Stimulated activated CD8-positive, alpha-beta memory T cell treated with anti-CD3 and anti-CD28 coated beads, Interleukin-15, amount 100 ng/mL, for 1 hour (primary cell): Measurements from ENCODE around the gene PRDM11.

ENCODE experiments used
- DNase-seq: peaks from one replicate; pipeline ENCODE4 v3.0.0-alpha.2; 2020; ENCODE audit warnings: low read depth

PRDM11 gene

DNA sequence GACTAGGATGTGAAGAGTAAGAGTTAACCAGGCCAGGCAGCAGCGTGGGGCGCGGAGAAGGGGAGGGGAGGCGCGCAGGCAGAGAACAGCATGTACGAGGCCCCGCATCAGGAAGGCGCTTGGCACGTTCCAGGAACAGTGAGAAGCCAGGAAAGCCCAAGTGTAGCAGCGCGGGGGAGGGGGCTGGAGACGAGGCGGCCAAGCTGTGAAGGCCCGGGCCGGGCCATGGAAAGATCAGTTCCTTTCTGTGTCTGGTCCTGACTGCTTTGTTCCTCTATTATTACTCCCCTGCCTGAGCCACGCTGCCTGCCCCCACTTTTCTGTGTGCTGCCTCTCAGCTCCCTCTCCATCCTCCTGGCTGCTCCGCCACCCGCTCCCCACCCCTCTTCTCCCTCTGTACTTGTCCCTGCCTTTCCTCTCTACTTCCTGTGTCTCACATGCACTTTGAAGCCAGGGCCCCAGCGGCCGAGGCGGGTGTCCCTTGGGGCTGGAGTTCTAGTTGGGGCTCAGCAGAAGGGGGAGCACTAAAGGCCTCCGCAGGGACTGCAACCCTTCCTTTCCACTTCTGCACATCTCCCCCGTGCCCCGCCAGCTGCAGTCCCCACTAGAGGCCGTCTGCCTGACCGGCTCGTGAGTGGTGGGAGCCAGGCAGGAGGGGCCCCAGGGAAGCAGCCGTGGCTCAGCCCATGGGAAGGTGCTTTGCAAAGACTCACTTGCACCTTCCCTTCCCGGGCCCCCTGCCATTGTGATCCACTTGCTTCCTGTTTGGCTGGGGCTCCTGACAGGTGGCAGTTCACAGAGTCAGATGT lies 63.7 kb downstream of the PRDM11 start:
- DNase-seq = no peak

DNA sequence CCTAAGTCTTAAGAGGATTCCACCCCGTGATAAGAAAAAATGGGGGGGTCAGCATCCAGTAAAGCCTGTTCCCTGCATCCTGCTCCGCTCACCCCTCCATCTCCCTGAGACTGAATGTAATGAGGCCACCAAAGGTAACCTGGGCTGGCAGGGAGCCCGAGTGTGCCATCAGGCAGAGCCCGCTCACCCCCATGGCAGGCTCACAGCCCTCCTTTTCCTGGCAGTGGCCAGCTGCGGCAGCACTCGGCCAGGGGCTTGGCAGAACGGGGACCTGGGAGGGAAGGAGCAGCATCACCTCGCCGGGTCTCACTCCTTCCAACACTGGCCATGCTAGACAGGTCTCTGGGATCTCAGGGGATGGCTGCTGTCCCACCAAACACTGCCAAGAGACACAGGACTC lies 64.4 kb downstream of the PRDM11 start:
- no peak for DNase-seq

DNA sequence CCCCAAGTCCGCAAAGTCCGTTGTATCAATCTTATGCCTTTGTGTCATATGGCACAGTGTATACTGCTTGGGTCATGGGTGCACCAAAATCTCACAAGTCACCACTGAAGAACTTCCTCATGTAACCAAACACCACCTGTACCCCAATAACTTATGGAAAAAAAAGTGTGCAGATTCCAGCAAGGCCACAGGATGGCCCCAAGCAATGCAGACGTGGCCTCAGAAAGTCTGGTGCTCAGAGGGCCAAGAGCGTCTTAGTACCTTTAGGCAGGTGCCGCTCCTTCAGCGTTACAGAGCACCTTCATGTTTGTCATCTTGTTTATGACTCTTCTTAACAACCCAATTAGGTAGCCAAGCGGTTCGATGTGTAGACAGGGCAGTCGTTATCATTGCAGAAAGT lies 65.3 kb downstream of the PRDM11 start:
- DNase-seq = no peak

DNA sequence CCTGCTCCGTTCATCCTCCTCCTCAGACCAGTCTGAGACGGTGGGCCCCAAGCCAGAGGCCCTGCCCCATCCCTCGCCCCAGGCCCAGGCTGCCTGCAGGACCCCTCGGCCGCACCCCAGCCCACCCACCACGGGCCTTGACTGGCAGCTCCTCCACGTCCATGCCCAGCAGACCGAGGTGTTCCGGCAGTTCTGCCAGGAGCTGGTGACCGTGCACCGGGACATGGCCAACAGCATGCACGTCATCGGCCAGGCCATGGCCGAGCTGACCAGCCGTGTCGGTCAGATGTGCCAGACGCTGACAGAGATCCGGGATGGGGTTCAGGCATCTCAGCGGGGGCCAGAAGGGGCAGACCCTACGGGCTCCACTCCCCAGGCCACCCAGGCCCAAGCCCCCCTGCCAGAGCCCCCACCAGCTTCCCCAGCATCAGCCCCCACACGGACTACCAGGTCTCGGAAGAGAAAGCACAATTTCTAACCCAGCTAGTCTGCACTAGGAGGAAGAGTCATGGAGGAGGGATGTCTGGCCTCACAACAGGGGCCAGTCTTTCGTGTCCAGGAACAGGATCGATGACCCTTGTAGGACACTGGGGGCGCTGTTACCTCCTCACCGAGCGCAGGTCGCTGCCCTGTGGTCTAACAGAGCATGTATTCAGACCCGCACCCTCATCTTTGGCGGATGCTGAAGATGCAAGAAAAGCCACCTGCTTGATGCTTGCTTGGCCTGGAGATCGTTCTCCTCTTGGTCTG lies 66.3 kb downstream of the PRDM11 start:
- no peak for DNase-seq

DNA sequence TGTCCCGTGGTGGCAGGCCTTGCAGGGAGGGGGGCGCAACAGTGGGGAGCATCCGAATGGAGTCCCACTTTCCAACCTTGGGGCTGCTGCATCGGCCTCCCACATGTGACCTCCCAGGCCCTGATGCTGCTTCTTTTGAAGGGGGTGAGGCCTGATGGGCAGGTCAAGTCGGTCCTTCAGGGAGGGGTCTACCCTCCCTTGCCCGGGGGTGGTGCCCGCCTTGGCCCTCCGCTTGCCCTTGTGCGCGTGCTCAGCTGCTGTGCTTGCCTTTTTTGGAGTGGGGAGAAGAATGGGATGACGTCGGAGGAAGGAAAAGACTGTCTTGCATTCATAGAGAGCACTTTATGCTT lies 66.9 kb downstream of the PRDM11 start:
- no peak for DNase-seq

DNA sequence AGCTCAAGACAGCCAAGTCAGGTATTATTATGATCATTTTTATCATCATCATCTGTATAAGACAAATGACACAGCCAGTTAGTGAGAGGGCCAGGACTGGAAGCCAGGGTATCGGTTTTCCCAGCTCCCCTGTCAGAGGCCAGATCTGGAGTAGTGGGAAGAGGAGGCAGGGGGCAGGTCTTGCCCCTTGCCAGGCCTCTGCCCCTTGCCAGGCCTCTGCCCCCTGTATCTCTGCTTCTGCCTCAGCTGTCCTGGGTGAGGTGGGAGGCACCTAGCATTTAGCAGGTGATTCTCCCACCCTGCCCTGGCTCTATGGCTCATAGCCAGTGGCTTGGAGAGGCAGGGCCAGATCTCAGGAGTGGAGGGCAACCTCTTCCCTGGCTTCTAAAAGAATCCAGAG lies 67.3 kb downstream of the PRDM11 start:
- DNase-seq = no peak

DNA sequence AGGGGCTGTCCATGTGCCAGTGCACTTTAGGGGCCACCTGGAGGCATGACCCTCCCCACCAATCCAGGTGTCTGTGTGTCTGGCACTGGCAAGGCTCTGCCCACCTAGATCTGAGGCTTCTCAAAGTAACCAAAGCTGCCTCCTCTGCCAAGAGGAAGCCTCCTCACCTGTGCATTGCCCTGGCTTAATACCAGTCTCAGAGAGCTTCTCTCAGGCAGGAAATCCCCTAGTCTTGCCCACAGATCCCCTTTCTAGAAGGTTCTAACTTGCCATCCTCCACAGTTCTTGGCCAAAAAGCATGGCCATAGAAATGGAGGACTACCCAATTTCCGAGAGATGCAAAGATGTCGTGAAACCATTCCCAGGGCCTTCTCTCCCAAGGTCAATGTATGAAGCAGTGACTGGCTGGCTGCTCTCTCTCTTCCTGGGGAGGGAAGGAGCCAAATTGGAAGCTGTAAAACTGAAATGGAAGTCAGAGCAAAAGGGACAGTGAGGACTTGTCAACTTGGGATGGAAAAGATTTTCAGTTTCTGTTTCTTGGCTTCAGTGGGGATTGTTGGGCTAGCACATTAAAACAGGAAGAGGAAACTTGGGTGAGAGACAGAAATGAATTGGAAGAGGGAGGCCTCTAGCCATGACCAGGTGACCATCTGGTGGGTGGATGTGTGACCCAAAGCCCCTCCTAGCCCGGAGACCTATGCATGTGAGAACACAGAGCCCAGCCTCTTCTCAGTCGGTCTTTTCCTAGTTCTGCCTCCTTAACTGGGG lies 68.8 kb downstream of the PRDM11 start:
- DNase-seq = no peak

DNA sequence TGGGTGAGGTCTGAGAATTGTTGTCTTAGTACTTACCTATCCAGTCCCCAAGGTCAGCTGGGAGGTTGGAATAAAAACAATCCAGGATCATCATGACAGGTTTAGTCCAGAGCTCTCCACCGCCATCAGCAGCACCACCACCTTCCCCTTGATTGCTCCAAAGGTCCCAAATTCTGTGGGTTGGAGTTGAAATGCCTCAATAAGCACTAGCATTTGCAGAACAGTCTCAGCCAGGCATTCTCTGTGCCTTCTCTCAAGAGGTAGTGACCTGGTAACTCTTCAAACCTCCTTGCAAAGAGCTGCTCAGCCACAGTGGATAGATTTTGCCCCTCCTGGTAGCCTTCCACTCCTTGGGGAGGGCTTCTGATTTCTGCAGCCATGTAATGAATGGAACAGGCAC lies 69.6 kb downstream of the PRDM11 start:
- no peak for DNase-seq

DNA sequence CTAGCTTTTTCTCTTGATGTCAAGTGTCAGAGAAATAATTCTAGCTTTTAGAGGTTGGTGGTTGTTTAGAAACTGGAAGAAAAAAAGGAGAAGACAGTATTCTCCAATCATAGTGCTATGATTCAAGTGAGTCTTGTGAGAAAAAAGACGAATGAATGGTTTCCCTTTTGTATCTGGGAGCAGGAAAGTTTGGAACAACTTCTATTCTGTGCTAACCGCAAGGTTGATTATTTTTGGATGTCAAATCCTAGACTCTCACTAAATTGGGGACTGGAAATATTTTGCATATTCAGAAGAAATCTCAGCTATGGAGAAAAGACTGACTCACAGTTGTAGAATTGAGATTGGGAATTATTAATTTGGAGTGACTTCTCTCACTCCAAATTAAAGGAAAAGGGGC lies 70.5 kb downstream of the PRDM11 start:
- no peak for DNase-seq

DNA sequence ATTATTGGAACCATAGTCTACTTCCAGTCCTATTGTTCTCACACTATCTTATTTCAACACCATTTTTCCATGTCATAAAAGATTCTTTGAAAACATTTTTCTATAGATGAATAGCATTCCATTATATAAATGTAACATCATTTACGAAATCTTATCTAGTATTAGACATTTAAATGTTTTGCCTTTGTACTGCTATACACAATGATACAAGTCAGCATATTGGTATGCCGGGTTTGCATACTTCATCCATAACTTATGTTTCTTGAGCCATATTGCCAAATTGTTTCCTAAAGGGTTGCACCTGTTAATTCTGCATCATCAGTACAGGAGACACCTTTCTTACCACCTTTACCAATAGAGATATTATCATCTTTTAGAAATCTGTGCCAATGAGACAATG lies 71.6 kb downstream of the PRDM11 start:
- no peak for DNase-seq

DNA sequence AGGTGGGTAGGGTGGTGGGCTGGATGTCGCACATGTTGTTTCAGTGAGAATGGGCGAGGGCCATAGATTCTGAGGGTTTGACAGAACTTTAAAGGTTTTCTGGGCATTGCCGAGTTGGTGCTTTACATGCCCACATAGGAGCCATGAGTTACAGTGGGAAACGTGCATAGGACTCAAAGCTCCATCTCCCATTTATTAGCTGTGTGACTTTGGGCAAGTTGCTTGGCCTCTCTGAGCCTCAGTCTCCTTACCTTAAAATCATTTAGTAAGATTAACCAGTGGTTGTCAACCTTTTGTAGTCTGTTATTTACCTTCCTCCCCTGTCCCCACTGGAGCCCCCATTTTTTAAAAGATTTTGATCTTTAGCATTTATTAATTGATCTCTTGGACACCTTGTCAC lies 72.3 kb downstream of the PRDM11 start:
- DNase-seq = no peak

DNA sequence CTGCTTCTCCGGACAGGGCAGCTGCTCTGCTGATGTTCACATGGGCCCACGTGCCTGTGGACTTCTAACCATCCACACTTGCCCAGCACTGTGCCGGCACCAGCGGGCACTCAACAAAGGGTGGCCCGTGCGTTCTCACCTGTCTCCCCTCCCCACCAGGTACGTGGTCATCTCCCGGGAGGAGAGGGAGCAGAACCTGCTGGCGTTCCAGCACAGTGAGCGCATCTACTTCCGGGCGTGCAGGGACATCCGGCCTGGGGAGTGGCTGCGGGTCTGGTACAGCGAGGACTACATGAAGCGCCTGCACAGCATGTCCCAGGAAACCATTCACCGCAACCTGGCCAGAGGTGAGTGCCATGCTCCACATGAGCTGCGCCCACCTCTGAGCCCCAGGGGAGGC lies 73.0 kb downstream of the PRDM11 start:
- DNase-seq = no peak

DNA sequence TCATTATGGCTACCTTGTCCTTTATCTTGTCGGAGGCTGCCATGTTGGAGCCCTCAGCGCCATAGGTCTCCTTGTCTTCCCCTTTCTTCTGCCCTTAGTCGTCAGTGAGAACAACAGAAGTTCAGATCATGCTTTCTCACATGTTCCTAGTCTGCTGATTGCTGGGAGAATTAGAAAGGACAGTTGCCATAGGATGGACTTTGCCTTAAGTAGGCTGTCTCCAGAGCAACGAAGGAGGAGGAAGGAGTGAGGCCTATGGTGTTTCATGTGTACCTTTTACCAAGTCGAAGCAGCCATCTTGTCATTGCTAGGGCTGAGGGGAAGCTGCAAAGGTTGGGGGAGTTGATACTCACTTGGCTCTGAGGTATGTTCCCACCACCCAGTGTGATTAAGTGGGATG lies 77.1 kb downstream of the PRDM11 start:
- no peak for DNase-seq

DNA sequence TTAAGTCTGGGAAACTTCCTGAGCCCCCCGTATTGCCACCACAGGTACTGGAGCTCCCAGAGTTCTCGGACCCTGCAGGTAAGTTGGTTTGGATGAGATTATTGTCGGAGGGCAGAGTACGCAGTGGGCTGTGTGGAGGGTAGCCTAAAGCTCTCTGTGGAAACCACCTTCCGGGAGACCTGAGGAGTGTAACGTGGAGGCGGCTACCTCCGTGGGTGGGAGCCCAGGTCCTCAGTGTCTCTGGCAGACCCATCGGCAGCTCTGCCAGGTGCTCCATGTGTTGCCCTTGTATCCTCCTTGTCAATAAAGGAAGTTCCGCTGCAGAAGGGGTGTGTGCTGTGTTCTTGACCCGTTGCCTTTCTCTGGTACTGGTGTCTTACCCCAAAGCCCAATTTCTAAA lies 78.3 kb downstream of the PRDM11 start:
- DNase-seq = no peak

DNA sequence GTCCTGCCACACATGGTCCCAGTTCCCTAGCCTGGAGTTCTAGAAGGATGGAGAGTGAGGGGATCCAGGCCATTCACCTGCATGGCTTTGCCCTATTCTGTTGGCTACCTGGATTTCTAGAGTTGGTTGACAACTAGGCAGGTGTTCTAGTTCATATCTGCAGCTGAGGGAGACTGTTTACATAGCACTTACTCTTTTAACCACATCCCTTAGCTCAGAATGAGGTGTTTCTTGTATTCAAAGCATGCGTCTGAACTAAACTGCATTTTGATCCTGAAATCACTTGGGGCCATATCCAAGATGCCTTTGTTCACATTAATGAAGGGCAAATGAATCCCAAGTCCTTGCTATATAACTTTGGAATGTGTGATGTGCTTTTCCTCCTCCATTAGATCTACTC lies 78.8 kb downstream of the PRDM11 start:
- DNase-seq = no peak

DNA sequence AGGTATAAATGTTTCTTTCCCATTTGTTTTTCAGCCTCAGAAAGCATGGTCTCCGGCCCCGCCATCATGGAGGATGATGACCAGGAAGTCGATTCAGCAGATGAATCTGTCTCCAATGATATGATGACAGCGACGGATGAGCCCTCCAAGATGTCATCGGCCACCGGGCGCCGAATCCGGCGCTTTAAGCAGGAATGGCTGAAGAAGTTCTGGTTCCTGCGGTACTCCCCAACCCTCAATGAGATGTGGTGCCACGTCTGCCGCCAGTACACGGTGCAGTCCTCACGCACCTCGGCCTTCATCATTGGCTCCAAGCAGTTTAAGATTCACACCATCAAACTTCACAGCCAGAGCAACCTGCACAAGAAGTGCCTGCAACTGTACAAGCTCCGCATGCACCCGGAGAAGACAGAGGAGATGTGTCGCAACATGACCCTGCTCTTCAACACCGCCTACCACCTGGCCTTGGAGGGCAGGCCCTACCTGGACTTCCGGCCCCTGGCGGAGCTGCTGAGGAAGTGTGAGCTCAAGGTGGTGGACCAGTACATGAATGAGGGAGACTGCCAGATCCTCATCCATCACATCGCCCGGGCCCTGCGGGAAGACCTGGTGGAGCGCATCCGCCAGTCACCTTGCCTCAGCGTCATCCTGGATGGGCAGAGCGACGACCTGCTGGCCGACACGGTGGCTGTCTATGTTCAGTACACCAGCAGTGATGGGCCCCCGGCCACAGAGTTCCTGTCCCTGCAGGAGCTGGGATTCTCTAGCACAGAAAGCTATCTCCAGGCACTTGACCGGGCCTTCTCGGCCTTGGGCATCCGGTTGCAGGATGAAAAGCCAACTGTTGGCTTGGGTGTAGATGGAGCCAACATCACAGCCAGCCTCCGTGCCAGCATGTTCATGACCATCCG lies 79.8 kb downstream of the PRDM11 start:
- DNase-seq = no peak

DNA sequence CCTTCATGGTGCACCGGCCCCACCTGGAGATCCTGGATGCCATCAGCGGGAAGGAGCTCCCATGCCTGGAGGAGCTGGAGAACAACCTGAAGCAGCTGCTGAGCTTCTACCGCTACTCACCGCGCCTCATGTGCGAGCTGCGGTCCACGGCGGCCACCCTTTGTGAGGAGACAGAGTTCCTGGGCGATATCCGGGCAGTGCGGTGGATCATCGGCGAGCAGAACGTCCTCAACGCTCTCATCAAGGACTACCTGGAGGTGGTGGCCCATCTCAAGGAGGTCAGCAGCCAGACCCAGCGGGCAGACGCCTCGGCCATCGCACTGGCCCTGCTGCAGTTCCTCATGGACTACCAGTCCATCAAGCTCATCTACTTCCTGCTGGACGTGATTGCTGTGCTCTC lies 80.5 kb downstream of the PRDM11 start:
- DNase-seq = no peak

DNA sequence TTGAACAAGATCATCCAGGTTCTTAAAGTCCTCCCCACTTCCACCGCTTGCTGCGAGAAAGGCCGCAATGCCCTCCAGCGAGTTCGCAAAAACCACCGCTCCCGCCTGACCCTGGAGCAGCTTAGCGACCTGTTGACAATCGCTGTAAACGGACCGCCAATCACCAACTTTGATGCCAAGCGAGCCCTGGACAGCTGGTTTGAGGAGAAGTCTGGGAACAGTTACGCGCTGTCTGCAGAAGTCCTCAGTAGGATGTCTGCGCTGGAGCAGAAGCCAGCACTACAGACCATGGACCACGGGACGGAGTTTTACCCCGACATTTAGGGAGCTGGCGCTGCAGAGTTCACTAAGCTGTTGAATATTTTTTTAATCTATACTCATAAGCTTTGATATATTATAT lies 81.4 kb downstream of the PRDM11 start:
- DNase-seq = no peak

DNA sequence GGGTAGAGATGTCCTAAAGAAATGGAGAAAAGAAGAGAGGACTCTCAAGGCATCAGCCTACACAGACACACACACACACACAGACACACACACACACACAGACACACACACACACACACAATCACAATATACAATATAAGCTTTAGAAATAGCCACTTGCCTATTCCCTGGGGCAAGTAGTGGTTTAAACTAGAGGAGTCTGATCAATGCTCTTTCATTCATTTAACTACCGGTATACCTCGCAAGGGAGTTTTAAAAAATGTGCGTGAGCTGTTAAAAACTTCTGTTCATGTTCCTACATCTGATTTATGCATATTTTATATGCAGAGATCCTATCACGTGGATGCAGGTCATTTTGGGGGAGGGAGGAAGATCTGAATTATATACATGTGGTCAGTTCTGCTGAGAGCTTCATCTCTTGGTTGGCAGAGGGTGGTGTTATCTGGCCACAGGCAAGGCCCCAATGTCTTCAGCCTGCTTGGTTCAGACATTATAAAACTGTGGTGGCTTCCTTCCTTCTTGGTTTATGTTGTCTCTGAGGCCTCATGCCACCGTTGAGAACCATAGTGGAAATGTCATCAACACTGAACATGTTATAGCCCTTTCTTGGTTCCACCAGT lies 83.1 kb downstream of the PRDM11 start:
- DNase-seq = no peak

DNA sequence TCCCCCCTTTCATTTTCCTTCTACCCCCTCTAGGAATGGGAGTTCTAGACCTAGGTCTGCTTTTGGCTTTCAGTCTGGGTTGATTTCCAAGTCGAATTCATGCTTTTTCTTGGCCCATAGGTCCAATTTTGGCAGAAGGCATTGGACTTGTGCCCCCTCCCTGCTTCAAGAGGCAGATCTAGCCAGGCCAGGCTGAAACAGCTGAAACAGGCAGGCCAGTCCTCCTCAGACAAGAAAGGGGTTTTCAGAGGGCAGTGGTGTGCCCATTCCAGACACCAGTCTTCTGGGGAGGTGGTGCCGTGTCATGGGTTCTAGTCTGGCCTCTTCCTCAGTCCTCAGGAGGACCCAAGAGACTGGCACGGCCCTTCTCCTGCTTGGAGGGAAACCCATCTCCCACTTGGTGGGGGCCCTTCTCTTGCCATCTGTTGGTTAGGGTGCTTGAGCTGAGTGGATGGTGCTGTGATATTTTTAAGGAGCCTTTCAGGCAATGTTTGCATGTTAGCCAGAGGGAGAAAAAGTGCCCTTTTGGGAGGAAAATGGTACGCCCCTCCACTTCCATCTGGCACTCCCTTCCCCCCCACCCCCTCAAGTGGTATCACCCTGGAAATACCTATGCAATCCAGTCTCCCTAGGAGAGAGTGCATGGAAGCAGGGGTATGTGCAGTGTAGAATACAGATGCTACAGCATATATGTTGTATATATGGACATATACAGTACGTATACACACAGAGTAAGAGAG lies 86.1 kb downstream of the PRDM11 start:
- DNase-seq = no peak
